Uterus (tissue), 2 donors: Measurements from ENCODE around the gene CTSO.

ENCODE experiments used
- CTCF ChIP-seq, 4 experiments: fragments of 200-600 bp in 2 of 4; fragments of 450-650 bp in 2 of 4; sonication (generic) in 2 of 4; IDR thresholded peaks; one replicate each; pipeline ENCODE4 v1.5.1; 2016 to 2019; ENCODE audit warnings: antibody characterized with exemption in 4 of 4, mild to moderate bottlenecking in 2 of 4, moderate library complexity in 1 of 4
- POLR2A ChIP-seq, 2 donors: fragments of 450-650 bp; IDR thresholded peaks; one replicate each; pipeline ENCODE4 v1.6.1; 2016; ENCODE audit warnings: antibody characterized with exemption in 2 of 2, mild to moderate bottlenecking in 1 of 2, moderate library complexity in 1 of 2

GRCh38 chr4:155907556-155907955 is 46.1 kb downstream of the CTSO start:
- TF ChIP-seq CTCF (IDR thresholded peaks at IDR 0.05) (no peak), POLR2A (IDR thresholded peaks at IDR 0.05) (no peak)
